ENCODE measurements around the gene FBL.

GRCh38 chr19:39788244-39788643 lies 57.9 kb downstream of the FBL start:
- TF ChIP-seq POLR2A (IDR thresholded peaks at IDR 0.05): no peak
- TF ChIP-seq, protein P1, sequence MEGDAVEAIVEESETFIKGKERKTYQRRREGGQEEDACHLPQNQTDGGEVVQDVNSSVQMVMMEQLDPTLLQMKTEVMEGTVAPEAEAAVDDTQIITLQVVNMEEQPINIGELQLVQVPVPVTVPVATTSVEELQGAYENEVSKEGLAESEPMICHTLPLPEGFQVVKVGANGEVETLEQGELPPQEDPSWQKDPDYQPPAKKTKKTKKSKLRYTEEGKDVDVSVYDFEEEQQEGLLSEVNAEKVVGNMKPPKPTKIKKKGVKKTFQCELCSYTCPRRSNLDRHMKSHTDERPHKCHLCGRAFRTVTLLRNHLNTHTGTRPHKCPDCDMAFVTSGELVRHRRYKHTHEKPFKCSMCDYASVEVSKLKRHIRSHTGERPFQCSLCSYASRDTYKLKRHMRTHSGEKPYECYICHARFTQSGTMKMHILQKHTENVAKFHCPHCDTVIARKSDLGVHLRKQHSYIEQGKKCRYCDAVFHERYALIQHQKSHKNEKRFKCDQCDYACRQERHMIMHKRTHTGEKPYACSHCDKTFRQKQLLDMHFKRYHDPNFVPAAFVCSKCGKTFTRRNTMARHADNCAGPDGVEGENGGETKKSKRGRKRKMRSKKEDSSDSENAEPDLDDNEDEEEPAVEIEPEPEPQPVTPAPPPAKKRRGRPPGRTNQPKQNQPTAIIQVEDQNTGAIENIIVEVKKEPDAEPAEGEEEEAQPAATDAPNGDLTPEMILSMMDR (IDR thresholded peaks at IDR 0.05): no peak
